ENCODE data around the gene WTIP. TPM values are rescaled to one million over a fixed set of nuclear protein-coding genes. Genes with fewer than 3 reads are reported as not detected.

WTIP gene
- total RNA-seq, 3 donors from 2014 or later (not counting 1 experiment from before 2014, with no cell fraction given) = 0.12 to 0.83 (median 0.45) TPM

GRCh38 chr19:34490141-34490766 lies 8.7 kb downstream of the WTIP start:
- no peaks in the 10 kb centered on the region for H3K4me1 Mint-ChIP-seq
- no peaks in the 10 kb centered on the region for H3K4me1 ChIP-seq (ENCODE audit: control insufficient read depth, insufficient read depth, low read length)
- H3K36me3 ChIP-seq (ENCODE audit: control insufficient read depth, insufficient read depth, low read length) = no peaks in the 10 kb centered on the region
- H3K27me3 ChIP-seq (ENCODE audit: control insufficient read depth, insufficient read depth, low read length) = no peaks in the 10 kb centered on the region
- no peak overlapping the region for H3K27ac ChIP-seq (ENCODE audit: low read length)
- DNase-seq (no peak), ATAC-seq (no peak)
- no peaks in the 10 kb centered on the region for H3K36me3 Mint-ChIP-seq
- H3K27ac Mint-ChIP-seq = no peak overlapping the region
- peaks cover 13 to 14% of the 10 kb centered on the region in 2 donors for H3K27me3 Mint-ChIP-seq (ENCODE audit: low read depth in 2 of 2)
- no peak for TF ChIP-seq CTCF (IDR thresholded peaks at IDR 0.05)
- no peaks in the 10 kb centered on the region for H3K9me3 ChIP-seq (ENCODE audit: control insufficient read depth, insufficient read depth, low read length)
- H3K4me3 Mint-ChIP-seq = no peak overlapping the region
- intact Hi-C loops (cut with micrococcal nuclease) = no loop called here
- H3K4me3 ChIP-seq (ENCODE audit: low read length) = no peak overlapping the region
- 93% methylated on average over 19 of the region's 19 CpGs for WGBS (ENCODE audit: insufficient coverage)
- no peaks in the 10 kb centered on the region for H3K9me3 Mint-ChIP-seq

DNA sequence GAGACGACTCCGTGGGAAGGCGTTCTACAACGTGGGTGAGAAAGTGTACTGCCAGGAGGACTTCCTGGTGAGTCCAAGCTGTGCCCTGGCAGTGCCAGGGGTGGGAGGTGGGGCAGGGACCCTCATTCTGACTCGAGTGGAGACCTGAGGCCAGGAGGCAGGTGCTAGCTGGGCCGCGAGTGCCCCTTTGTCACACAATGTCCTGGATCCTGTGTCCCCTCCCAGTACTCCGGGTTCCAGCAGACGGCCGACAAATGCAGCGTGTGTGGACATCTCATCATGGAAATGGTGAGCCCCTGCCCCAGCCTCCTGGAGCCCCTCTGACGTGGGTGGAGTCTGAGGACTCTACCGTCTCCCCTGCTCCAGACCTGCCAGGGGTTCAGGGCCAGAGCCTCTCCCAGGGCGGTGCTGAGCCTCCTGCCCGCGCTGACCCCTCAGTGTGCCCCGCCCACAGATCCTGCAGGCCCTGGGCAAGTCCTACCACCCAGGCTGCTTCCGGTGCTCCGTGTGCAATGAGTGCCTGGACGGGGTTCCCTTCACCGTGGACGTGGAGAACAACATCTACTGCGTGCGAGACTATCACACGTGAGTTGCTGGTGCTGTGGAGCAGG lies 11.6 kb downstream of the WTIP start:
- H3K4me1 Mint-ChIP-seq = no peaks in the 10 kb centered on the region
- Histone ChIP-seq H3K36me3 (ENCODE audit: control insufficient read depth, insufficient read depth, low read length) (no peaks in the 10 kb centered on the region), H3K27ac (ENCODE audit: low read length) (no peak overlapping the region), H3K9me3 (ENCODE audit: control insufficient read depth, insufficient read depth, low read length) (no peaks in the 10 kb centered on the region), H3K4me3 (ENCODE audit: low read length) (no peak overlapping the region), H3K27me3 (ENCODE audit: control insufficient read depth, insufficient read depth, low read length) (no peaks in the 10 kb centered on the region), H3K4me1 (ENCODE audit: control insufficient read depth, insufficient read depth, low read length) (no peaks in the 10 kb centered on the region)
- no peaks in the 10 kb centered on the region for H3K27me3 Mint-ChIP-seq (ENCODE audit: low read depth in 2 of 2)
- ATAC-seq (no peak), DNase-seq (no peak)
- H3K36me3 Mint-ChIP-seq = no peaks in the 10 kb centered on the region
- intact Hi-C loops (cut with micrococcal nuclease) = no loop called here
- no peak overlapping the region for H3K27ac Mint-ChIP-seq
- 89% methylated on average over 25 of the region's 25 CpGs for WGBS (ENCODE audit: insufficient coverage)
- no peaks in the 10 kb centered on the region for H3K9me3 Mint-ChIP-seq
- no peak overlapping the region for H3K4me3 Mint-ChIP-seq
- TF ChIP-seq CTCF (IDR thresholded peaks at IDR 0.05) = no peak

- no peak overlapping the region for H3K4me3 Mint-ChIP-seq
- intact Hi-C loops (cut with micrococcal nuclease) = no loop called here
- H3K27me3 ChIP-seq (ENCODE audit: control insufficient read depth, insufficient read depth, low read length) = no peaks in the 10 kb centered on the region
- no peak overlapping the region for H3K27ac ChIP-seq (ENCODE audit: low read length)
- no peak for TF ChIP-seq CTCF (IDR thresholded peaks at IDR 0.05)
- no peaks in the 10 kb centered on the region for H3K4me1 ChIP-seq (ENCODE audit: control insufficient read depth, insufficient read depth, low read length)
- no peaks in the 10 kb centered on the region for H3K27me3 Mint-ChIP-seq (ENCODE audit: low read depth in 2 of 2)
- H3K4me1 Mint-ChIP-seq = no peaks in the 10 kb centered on the region
- no peak overlapping the region for H3K27ac Mint-ChIP-seq
- no peak for ATAC-seq
- no peaks in the 10 kb centered on the region for H3K9me3 ChIP-seq (ENCODE audit: control insufficient read depth, insufficient read depth, low read length)
- 96% methylated on average over 7 of the region's 7 CpGs for WGBS (ENCODE audit: insufficient coverage)
- no peaks in the 10 kb centered on the region for H3K36me3 ChIP-seq (ENCODE audit: control insufficient read depth, insufficient read depth, low read length)
- no peak for DNase-seq
- H3K36me3 Mint-ChIP-seq = no peaks in the 10 kb centered on the region
- H3K9me3 Mint-ChIP-seq = no peaks in the 10 kb centered on the region
- H3K4me3 ChIP-seq (ENCODE audit: low read length) = no peak overlapping the region
These were observed 12.1 kb downstream of the WTIP start for GRCh38 chr19:34493649-34494044.

DNA sequence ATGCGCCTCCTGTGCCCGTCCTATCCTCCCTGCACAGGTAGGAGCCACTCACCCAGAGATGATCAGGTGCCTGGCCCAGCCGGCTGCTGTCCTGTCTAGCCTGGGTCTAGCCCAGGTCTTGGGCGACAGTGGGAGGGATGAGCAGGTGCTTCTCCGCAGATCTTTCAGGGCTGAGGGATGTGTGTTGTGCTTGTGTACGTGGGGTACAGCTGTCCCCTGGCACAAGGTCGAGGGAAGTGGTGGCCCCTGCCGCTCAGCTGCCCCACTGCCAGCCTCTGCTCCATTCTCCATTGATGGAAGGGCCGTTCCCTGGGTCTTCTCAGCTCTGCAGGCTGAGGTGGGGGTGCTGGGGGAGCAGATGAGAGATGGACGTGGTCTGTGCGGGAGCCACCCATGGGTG lies 13.0 kb downstream of the WTIP start:
- Mint-ChIP-seq H3K36me3 (no peaks in the 10 kb centered on the region), H3K27ac (no peak overlapping the region), H3K4me1 (no peaks in the 10 kb centered on the region), H3K9me3 (no peaks in the 10 kb centered on the region), H3K4me3 (no peak overlapping the region), H3K27me3 (ENCODE audit: low read depth in 2 of 2) (no peaks in the 10 kb centered on the region)
- no peak for TF ChIP-seq CTCF (IDR thresholded peaks at IDR 0.05)
- H3K4me1 ChIP-seq (ENCODE audit: control insufficient read depth, insufficient read depth, low read length) = no peaks in the 10 kb centered on the region
- no peaks in the 10 kb centered on the region for H3K36me3 ChIP-seq (ENCODE audit: control insufficient read depth, insufficient read depth, low read length)
- no peaks in the 10 kb centered on the region for H3K27me3 ChIP-seq (ENCODE audit: control insufficient read depth, insufficient read depth, low read length)
- intact Hi-C loops (cut with micrococcal nuclease) = no loop called here
- WGBS (ENCODE audit: insufficient coverage) = 88% methylated on average over 11 of the region's 11 CpGs
- H3K4me3 ChIP-seq (ENCODE audit: low read length) = no peak overlapping the region
- H3K9me3 ChIP-seq (ENCODE audit: control insufficient read depth, insufficient read depth, low read length) = no peaks in the 10 kb centered on the region
- H3K27ac ChIP-seq (ENCODE audit: low read length) = no peak overlapping the region
- DNase-seq (no peak), ATAC-seq (no peak)

Measured in natural killer cell (primary cell).